ENCODE results near the gene BLOC1S4.

DNA sequence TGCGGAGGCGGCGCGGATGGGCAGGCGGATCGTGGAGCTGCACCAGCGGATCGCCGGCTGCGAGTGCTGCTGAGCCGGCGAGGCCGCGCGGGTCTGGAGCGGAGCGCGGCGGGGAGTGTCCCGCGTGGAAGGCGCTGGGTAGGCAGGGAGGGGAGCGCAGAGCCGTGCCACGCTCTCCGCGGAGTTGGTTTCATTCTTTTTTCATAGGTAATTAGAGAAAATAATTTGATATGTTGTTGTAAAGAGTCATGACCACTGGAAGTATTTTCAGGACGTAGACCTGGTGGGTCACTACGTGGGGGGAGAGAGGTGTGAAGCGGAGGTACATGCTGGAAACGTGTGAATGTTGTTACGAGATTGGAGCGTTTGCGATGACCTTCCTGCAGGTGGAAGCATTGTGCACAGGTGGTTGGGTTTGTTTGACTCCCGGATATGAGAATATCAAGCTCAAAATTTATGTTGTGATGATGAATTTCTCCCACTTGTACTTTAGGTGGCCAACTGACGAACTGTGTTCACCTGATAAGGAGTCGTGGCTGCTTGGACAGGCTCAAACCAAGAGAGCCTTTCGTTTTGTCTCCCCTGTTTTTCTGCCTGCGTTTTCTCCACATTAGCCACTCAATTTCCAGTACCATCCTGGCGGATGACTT is 41.3 kb upstream of the BLOC1S4 start:
- TF ChIP-seq, protein P1, sequence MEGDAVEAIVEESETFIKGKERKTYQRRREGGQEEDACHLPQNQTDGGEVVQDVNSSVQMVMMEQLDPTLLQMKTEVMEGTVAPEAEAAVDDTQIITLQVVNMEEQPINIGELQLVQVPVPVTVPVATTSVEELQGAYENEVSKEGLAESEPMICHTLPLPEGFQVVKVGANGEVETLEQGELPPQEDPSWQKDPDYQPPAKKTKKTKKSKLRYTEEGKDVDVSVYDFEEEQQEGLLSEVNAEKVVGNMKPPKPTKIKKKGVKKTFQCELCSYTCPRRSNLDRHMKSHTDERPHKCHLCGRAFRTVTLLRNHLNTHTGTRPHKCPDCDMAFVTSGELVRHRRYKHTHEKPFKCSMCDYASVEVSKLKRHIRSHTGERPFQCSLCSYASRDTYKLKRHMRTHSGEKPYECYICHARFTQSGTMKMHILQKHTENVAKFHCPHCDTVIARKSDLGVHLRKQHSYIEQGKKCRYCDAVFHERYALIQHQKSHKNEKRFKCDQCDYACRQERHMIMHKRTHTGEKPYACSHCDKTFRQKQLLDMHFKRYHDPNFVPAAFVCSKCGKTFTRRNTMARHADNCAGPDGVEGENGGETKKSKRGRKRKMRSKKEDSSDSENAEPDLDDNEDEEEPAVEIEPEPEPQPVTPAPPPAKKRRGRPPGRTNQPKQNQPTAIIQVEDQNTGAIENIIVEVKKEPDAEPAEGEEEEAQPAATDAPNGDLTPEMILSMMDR (conservative IDR thresholded peaks at IDR 0.05; ENCODE audit: low read length) = peak; percentile 65
- no peak for TF ChIP-seq EZH2phosphoT487 (IDR thresholded peaks at IDR 0.05; ENCODE audit: borderline replicate concordance)

All from Loucy (cell line).